ENCODE data around the gene SLC37A4. TPM values are rescaled to one million over a fixed set of nuclear protein-coding genes. Genes with fewer than 3 reads are reported as not detected.

The SLC37A4 gene
- total and polyA plus RNA-seq, 2 of the 8 experiments (the other 6 are each of a cell fraction or from before 2014, with no cell fraction given), result 35.1 to 91.9 TPM

DNA sequence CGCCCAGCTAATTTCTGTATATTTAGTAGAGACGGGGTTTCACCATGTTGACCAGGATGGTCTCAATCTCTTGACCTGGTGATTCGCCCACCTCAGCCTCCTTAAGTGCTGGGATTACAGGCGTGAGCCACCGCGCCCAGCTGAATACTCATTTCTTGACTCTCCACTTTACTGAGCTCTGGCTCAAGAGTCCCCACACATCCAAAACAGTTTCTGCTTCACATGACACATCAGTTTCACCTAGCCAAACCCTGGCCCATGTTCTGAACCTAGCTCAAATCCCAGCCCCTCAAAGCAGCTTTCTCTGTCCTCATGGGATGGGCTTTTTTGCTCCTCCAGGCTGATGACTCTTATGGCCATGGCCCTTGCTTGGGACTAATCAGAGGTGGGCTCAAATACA lies 16.5 kb upstream of the SLC37A4 start:
- H3K4me1 ChIP-seq (replicated peaks in 1 of 4; ENCODE audit: control insufficient read depth in 3 of 4, insufficient read depth in 4 of 4, low read length in 3 of 4), result peaks cover 0 to 3% (median 0%) of the 10 kb centered on the region in 4 experiments; a peak in 1 of 7 replicates
- no peak for DNase-seq (ENCODE audit: low read depth in 1 of 2, low spot score in 2 of 2)
- H2BK5ac ChIP-seq (ENCODE audit: low read depth, low read length), result no peak overlapping the region
- no peak overlapping the region for H4K5ac ChIP-seq (ENCODE audit: insufficient read length, low read depth, low read length)
- WGBS, 2 experiments (ENCODE audit: extremely low coverage in 1 of 2, insufficient coverage in 1 of 2, insufficient read length in 1 of 2, insufficient replicate concordance in 2 of 2, low coverage in 1 of 2, low lambda C conversion rate in 2 of 2, missing lambda C conversion rate in 1 of 2), result 91% methylated on average over 5 of the region's 6 CpGs; no CpG with 5 or more reads in 1 of the 2 experiments
- ChIA-PET POLR2A (ENCODE audit: partially characterized antibody) (interaction anchor here (1.0 to 5.7 kb wide), 9 partner anchors 8 to 255 kb away, joined by 3 to 45 read pairs (median 4); partner anchors contain the start of genes CENATAC, HMBS, HYOU1 and VPS11), CTCF (ENCODE audit: partially characterized antibody) (interaction anchor here (0.8 to 1.6 kb wide), 6 partner anchors 9 to 278 kb away, joined by 3 to 5 read pairs (median 3); partner anchors contain the start of genes RPS25 and TRAPPC4)
- H4K91ac ChIP-seq (replicated peaks; ENCODE audit: insufficient read length, low read length), result no peak overlapping the region
- H2BK15ac ChIP-seq (ENCODE audit: low read length), result no peak overlapping the region
- no peak overlapping the region for H3K4me3 ChIP-seq (ENCODE audit: extremely low read depth in 1 of 4, insufficient read depth in 2 of 4, low read depth in 3 of 4, low read length in 4 of 4)
- 0 out of 2 replicates have a peak, but pooled peaks cover 5% of the 10 kb centered on the region for H3K79me1 ChIP-seq (ENCODE audit: low read depth, low read length)
- H3K79me2 ChIP-seq (ENCODE audit: control insufficient read depth in 1 of 2, insufficient read depth in 2 of 2, low read length in 2 of 2), result no peaks in the 10 kb centered on the region
- H3K56ac ChIP-seq (replicated peaks; ENCODE audit: insufficient read length, low read depth, low read length), result no peak overlapping the region
- no peak overlapping the region for H2AK5ac ChIP-seq (ENCODE audit: low read depth, low read length)
- H2BK20ac ChIP-seq (ENCODE audit: low read length), result no peak overlapping the region
- no peaks in the 10 kb centered on the region for H3K9me3 ChIP-seq (ENCODE audit: insufficient read depth in 2 of 2, low read depth in 1 of 2, low read length in 1 of 2)
- TF ChIP-seq POLR2AphosphoS5 (IDR thresholded peaks at IDR 0.05; ENCODE audit: low read depth, low read length), result no peak
- TF ChIP-seq SP2 (IDR thresholded peaks at IDR 0.05; ENCODE audit: low read length), result no peak
- no peak for TF ChIP-seq GABPA (IDR thresholded peaks at IDR 0.05; ENCODE audit: borderline replicate concordance, insufficient read depth, low read length)
- no peak for TF ChIP-seq CTBP2 (IDR thresholded peaks at IDR 0.05; ENCODE audit: borderline replicate concordance, insufficient read depth, insufficient read length, low read length)
- no peak for TF ChIP-seq CHD2 (IDR thresholded peaks at IDR 0.05; ENCODE audit: low read length)
- TF ChIP-seq EZH2 (IDR thresholded peaks at IDR 0.05; ENCODE audit: low read depth, low read length, severe bottlenecking), result no peak
- no peak for TF ChIP-seq KDM5A (IDR thresholded peaks at IDR 0.05; ENCODE audit: low read length)
- TF ChIP-seq TCF12 (IDR thresholded peaks at IDR 0.05; ENCODE audit: low read depth, low read length), result no peak
- TF ChIP-seq, protein P1, sequence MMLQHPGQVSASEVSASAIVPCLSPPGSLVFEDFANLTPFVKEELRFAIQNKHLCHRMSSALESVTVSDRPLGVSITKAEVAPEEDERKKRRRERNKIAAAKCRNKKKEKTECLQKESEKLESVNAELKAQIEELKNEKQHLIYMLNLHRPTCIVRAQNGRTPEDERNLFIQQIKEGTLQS (IDR thresholded peaks at IDR 0.05; ENCODE audit: insufficient read depth, low read depth, low read length), result no peak
- TF ChIP-seq, protein P2, sequence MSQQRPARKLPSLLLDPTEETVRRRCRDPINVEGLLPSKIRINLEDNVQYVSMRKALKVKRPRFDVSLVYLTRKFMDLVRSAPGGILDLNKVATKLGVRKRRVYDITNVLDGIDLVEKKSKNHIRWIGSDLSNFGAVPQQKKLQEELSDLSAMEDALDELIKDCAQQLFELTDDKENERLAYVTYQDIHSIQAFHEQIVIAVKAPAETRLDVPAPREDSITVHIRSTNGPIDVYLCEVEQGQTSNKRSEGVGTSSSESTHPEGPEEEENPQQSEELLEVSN (IDR thresholded peaks at IDR 0.05), result no peak
- no peak for TF ChIP-seq SIX5 (IDR thresholded peaks at IDR 0.05; ENCODE audit: low read depth, low read length)
- H3K27ac ChIP-seq (ENCODE audit: low read depth, low read length), result no peak overlapping the region
- no peak overlapping the region for H3K4ac ChIP-seq (replicated peaks; ENCODE audit: insufficient read length, low read depth, low read length)
- no peak overlapping the region for H2BK120ac ChIP-seq (replicated peaks; ENCODE audit: low read depth, low read length)
- H3K36me3 ChIP-seq (ENCODE audit: control insufficient read depth in 2 of 4, insufficient read depth in 4 of 4, low read length in 3 of 4), result peaks cover 42 to 66% (median 61%) of the 10 kb centered on the region in 4 experiments
- H3K18ac ChIP-seq (ENCODE audit: extremely low read depth, low read length), result no peak overlapping the region
- no peak overlapping the region for H3K9ac ChIP-seq (replicated peaks in 1 of 4; ENCODE audit: extremely low read depth in 1 of 4, low read depth in 3 of 4, low read length in 3 of 4)
- no peaks in the 10 kb centered on the region for H3K27me3 ChIP-seq (replicated peaks in 1 of 4; ENCODE audit: control insufficient read depth in 3 of 4, extremely low read depth in 1 of 4, insufficient read depth in 3 of 4, low read length in 3 of 4)
- H3K23ac ChIP-seq (ENCODE audit: insufficient read length), result no peak overlapping the region
- H4K8ac ChIP-seq (ENCODE audit: extremely low read depth, insufficient read depth, low read length), result no peak overlapping the region
- H3K14ac ChIP-seq (ENCODE audit: insufficient read length), result no peak overlapping the region
- H3K23me2 ChIP-seq (ENCODE audit: low read depth, low read length), result no peaks in the 10 kb centered on the region
- no peak overlapping the region for H2AFZ ChIP-seq (ENCODE audit: low read length)
- FAIRE-seq, result no peak
- H3K4me2 ChIP-seq (ENCODE audit: insufficient read depth in 1 of 2, low read depth in 2 of 2, low read length in 2 of 2), result no peak overlapping the region
- no peak overlapping the region for H2BK12ac ChIP-seq (ENCODE audit: low read depth, low read length)
- H4K20me1 ChIP-seq (replicated peaks in 1 of 2; ENCODE audit: control insufficient read depth in 1 of 2, insufficient read depth in 2 of 2, low read length in 2 of 2), result peaks cover 2 to 18% of the 10 kb centered on the region in 2 experiments
